SK-N-SH (cell line): ENCODE results near the gene BEGAIN. TPM values are rescaled to one million over a fixed set of nuclear protein-coding genes. Genes with fewer than 3 reads are reported as not detected.

Experiments used
- CTCF ChIA-PET: fragments of 300-600, 350-600 bp; formaldehyde crosslinking; extraction: SDS; loops from one replicate; lab custom pipeline; 2021; lab: Yijun Ruan, JAX
- POLR2A ChIA-PET: fragments of 350-600 bp; sonication (Branson Sonifier 250); formaldehyde crosslinking; extraction: SDS; loops from one replicate; lab custom pipeline; 2020; ENCODE audit warnings: antibody characterized with exemption, inconsistent platforms; lab: Yijun Ruan, JAX
- DNase-seq: peaks from one replicate; pipeline ENCODE4 v3.0.0; 2012
- H2AFZ ChIP-seq: fragments of 200-600 bp; sonication (generic); 2 replicates; pipeline ENCODE4 v1.8.1; 2016; ENCODE audit warnings: antibody characterized with exemption, mild to moderate bottlenecking, low read depth
- H3F3A ChIP-seq: fragments of 200-600 bp; sonication (generic); replicated peaks from 2 replicates; pipeline ENCODE3; 2016; ENCODE audit warnings: antibody characterized with exemption, mild to moderate bottlenecking; ENCODE audit not compliant: insufficient read depth
- H3K27ac ChIP-seq, 2 experiments: fragments of 200-500 bp in 1 of 2; fragments of 200-600 bp in 1 of 2; sonication (Bioruptor generic) in 1 of 2; sonication (generic), shearing (Covaris generic) in 1 of 2; 2 replicates each; pipeline versions ENCODE4 v1.5.1 to v1.6.1; 2014 to 2016; ENCODE audit warnings: low read depth in 2 of 2, inconsistent platforms in 1 of 2, low read length in 1 of 2, mild to moderate bottlenecking in 1 of 2, mixed read lengths in 1 of 2
- H3K27me3 ChIP-seq: fragments of 200-600 bp; sonication (generic), shearing (Covaris generic); 2 replicates; pipeline ENCODE4 v1.6.1; 2016; ENCODE audit warnings: mixed run types; ENCODE audit not compliant: insufficient read depth
- H3K36me3 ChIP-seq, 2 experiments: fragments of 200-500 bp in 1 of 2; fragments of 200-600 bp in 1 of 2; sonication (Bioruptor generic) in 1 of 2; sonication (generic) in 1 of 2; replicated peaks in 1 of 2; 2 replicates each; pipeline versions ENCODE3 to v1.5.1; 2014 to 2016; ENCODE audit warnings: low read length in 1 of 2, mild to moderate bottlenecking in 1 of 2; ENCODE audit not compliant: insufficient read depth in 2 of 2, control insufficient read depth in 1 of 2
- H3K4me1 ChIP-seq, 2 experiments: fragments of 200-500 bp in 1 of 2; fragments of 200-600 bp in 1 of 2; sonication (Bioruptor generic) in 1 of 2; sonication (generic), shearing (Covaris generic) in 1 of 2; 2 replicates each; pipeline versions ENCODE4 v1.5.1 to v1.6.1; 2014 to 2016; ENCODE audit warnings: low read depth in 1 of 2, low read length in 1 of 2, mixed run types in 1 of 2; ENCODE audit not compliant: insufficient read depth in 2 of 2, control insufficient read depth in 1 of 2
- H3K4me2 ChIP-seq: fragments of 200-600 bp; sonication (generic), shearing (Covaris generic); 2 replicates; pipeline ENCODE4 v1.6.1; 2017; ENCODE audit warnings: mixed run types
- H3K4me3 ChIP-seq, 2 experiments: fragments of 200-500 bp in 1 of 2; fragments of 200-600 bp in 1 of 2; sonication (Bioruptor generic) in 1 of 2; sonication (generic), shearing (Covaris generic) in 1 of 2; 2 replicates each; pipeline versions ENCODE4 v1.5.1 to v1.8.1; 2014 to 2016; ENCODE audit warnings: low read depth in 2 of 2, inconsistent platforms in 1 of 2, low read length in 1 of 2, mild to moderate bottlenecking in 1 of 2, mixed read lengths in 1 of 2, moderate library complexity in 1 of 2
- H3K79me2 ChIP-seq: fragments of 200-600 bp; sonication (generic); 2 replicates; pipeline ENCODE4 v1.8.1; 2017; ENCODE audit warnings: mild to moderate bottlenecking; ENCODE audit not compliant: insufficient read depth
- H3K9ac ChIP-seq: fragments of 200-600 bp; sonication (generic); 2 replicates; pipeline ENCODE4 v1.6.1; 2017; ENCODE audit warnings: mixed run types
- H3K9me2 ChIP-seq: fragments of 200-600 bp; sonication (generic); 2 replicates; pipeline ENCODE4 v1.6.1; 2017; ENCODE audit warnings: mixed run types
- H3K9me3 ChIP-seq: fragments of 200-600 bp; sonication (generic); 2 replicates; pipeline ENCODE4 v1.6.1; 2017; ENCODE audit warnings: mixed run types, mild to moderate bottlenecking, moderate library complexity
- H4K20me1 ChIP-seq: fragments of 200-600 bp; sonication (generic); 2 replicates; pipeline ENCODE4 v1.6.1; 2017; ENCODE audit warnings: mild to moderate bottlenecking, mixed run types; ENCODE audit not compliant: insufficient read depth
- JUND ChIP-seq: IDR thresholded peaks from 2 replicates; pipeline ENCODE4 v1.4.0; 2012
- MXI1 ChIP-seq: IDR thresholded peaks from 2 replicates; pipeline ENCODE4 v1.6.1; 2012; ENCODE audit warnings: mild to moderate bottlenecking, low read depth, low read length, improper control_type of control experiment
- RXRA ChIP-seq: IDR thresholded peaks from 2 replicates; pipeline ENCODE4 v1.4.0; 2012; ENCODE audit warnings: low read depth, mild to moderate bottlenecking, borderline replicate concordance
- SMC3 ChIP-seq: IDR thresholded peaks from 2 replicates; pipeline ENCODE4 v1.6.1; 2012; ENCODE audit warnings: low read depth, low read length, improper control_type of control experiment
- USF1 ChIP-seq: IDR thresholded peaks from 2 replicates; pipeline ENCODE4 v1.4.0; 2012; ENCODE audit warnings: low read depth, borderline replicate concordance
- YY1 ChIP-seq: IDR thresholded peaks from 2 replicates; pipeline ENCODE4 v1.4.0; 2012; ENCODE audit warnings: low read depth, mild to moderate bottlenecking
- WGBS: methylation state at CpG from one replicate; pipeline ENCODE4 v1.1.6; 2017; ENCODE audit warnings: low lambda C conversion rate; 5-methylcytosine and 5-hydroxymethylcytosine counted together
- polyA plus RNA-seq, 3 experiments: library from polyadenylated mRNA; depleted of rRNA; stranded (reverse); fragments of >200 nt; gene quantifications; 2 replicates each; pipeline ENCODE4 v1.2.3, GENCODE V29; 2012
- TF ChIP-seq, protein P1 (sequence below): fragments of 200-600 bp; sonication (generic); IDR thresholded peaks from 2 replicates; pipeline ENCODE4 v1.6.1; 2017; ENCODE audit warnings: antibody characterized with exemption, mild to moderate bottlenecking, moderate library complexity
- TF ChIP-seq, protein P2 (sequence below): IDR thresholded peaks from 2 replicates; pipeline ENCODE4 v1.4.0; 2012; ENCODE audit warnings: low read depth
- TF ChIP-seq, protein P3 (sequence below): IDR thresholded peaks from 2 replicates; pipeline ENCODE4 v1.4.0; 2012; ENCODE audit warnings: low read depth, borderline replicate concordance

The BEGAIN gene
- polyA plus RNA-seq, 1 of the 3 experiments (the other 2 are of a cell fraction): 4.2 TPM

GRCh38 chr14:100539766-100540140 lies 47.5 kb downstream of the BEGAIN start:
- ChIA-PET POLR2A (interaction anchor here (12.0 kb wide), 1 partner anchor 99 kb away, joined by 91 read pairs; no protein-coding TSS in a partner anchor), CTCF (interaction anchor here (0.6 to 11.4 kb wide), 19 partner anchors 8 to 1126 kb away, joined by 3 to 82 read pairs (median 4); no protein-coding TSS in a partner anchor)
- TF ChIP-seq SMC3 (no peak), MXI1 (no peak), YY1 (no peak)
- Histone ChIP-seq H3F3A (no peaks in the 10 kb centered on the region), H3K79me2 (no peaks in the 10 kb centered on the region), H3K4me2 (no peak overlapping the region), H3K36me3 (peaks cover 0 to 9% of the 10 kb centered on the region in 2 experiments), H3K9ac (no peak overlapping the region), H2AFZ (no peak overlapping the region), H4K20me1 (no peaks in the 10 kb centered on the region), H3K27ac (peak overlapping the region in 1 of 2 experiments; percentile 16; a peak in 1 of 4 replicates), H3K9me2 (no peaks in the 10 kb centered on the region), H3K27me3 (no peaks in the 10 kb centered on the region), H3K4me1 (peaks cover 0 to 52% of the 10 kb centered on the region in 2 experiments; a peak in 1 of 4 replicates), H3K9me3 (no peaks in the 10 kb centered on the region), H3K4me3 (no peak overlapping the region)
- WGBS: 89% methylated on average over 10 of the region's 13 CpGs
- DNase-seq: no peak

DNA sequence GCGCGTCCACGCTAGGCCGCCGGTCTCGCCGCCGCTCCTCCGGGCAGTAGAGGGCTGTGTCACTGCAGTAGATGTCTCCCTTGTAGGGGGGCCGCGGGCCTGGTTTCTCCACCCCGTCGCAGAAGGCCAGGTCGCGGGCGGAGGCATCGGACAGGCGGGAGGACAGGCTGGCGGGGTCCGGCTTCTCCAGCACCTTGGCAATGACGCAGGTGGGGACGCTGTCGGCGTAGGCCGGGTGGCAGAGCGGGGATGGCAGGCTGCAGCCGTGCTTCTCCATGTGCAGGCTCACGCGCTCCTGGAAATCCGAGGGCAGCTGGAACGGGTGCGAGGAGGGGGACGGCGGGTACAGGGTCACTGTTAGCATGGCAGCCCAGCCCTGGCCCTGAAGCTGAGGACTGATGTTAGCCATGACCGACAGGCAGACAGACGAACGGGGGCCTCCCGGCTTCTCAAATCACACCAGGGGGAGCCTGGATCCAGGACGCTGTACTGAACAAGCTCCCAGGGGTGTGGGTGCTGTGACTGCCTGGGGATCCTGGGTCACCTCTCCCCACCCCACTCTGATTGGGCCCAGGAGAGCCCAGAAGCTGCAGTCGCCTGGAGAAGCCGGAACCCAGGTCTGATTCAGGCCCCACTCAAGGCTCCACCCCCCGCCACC lies 48.1 kb downstream of the BEGAIN start:
- Histone ChIP-seq H3K79me2 (no peaks in the 10 kb centered on the region), H3K4me1 (peaks cover 0 to 57% of the 10 kb centered on the region in 2 experiments; a peak in 1 of 4 replicates), H3K4me3 (no peak overlapping the region), H3K9me2 (no peaks in the 10 kb centered on the region), H4K20me1 (no peaks in the 10 kb centered on the region), H3K9me3 (no peaks in the 10 kb centered on the region), H3K4me2 (no peak overlapping the region), H3F3A (no peaks in the 10 kb centered on the region), H3K27ac (peak overlapping the region in 1 of 2 experiments; percentile 34; a peak in 1 of 4 replicates), H3K9ac (no peak overlapping the region), H3K27me3 (no peaks in the 10 kb centered on the region), H2AFZ (no peak overlapping the region)
- POLR2A ChIA-PET: interaction anchor here (12.0 kb wide), 1 partner anchor 98 kb away, joined by 91 read pairs; no protein-coding TSS in a partner anchor
- WGBS: 96% methylated on average over 39 of the region's 42 CpGs
- CTCF ChIA-PET: interaction anchor here (1.3 to 11.4 kb wide), 5 partner anchors 96 to 155 kb away, joined by 5 to 82 read pairs (median 10); no protein-coding TSS in a partner anchor
- TF ChIP-seq RXRA (no peak), SMC3 (no peak), USF1 (no peak), JUND (no peak)
- TF ChIP-seq, protein P1, sequence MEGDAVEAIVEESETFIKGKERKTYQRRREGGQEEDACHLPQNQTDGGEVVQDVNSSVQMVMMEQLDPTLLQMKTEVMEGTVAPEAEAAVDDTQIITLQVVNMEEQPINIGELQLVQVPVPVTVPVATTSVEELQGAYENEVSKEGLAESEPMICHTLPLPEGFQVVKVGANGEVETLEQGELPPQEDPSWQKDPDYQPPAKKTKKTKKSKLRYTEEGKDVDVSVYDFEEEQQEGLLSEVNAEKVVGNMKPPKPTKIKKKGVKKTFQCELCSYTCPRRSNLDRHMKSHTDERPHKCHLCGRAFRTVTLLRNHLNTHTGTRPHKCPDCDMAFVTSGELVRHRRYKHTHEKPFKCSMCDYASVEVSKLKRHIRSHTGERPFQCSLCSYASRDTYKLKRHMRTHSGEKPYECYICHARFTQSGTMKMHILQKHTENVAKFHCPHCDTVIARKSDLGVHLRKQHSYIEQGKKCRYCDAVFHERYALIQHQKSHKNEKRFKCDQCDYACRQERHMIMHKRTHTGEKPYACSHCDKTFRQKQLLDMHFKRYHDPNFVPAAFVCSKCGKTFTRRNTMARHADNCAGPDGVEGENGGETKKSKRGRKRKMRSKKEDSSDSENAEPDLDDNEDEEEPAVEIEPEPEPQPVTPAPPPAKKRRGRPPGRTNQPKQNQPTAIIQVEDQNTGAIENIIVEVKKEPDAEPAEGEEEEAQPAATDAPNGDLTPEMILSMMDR: no peak
- TF ChIP-seq, protein P2, sequence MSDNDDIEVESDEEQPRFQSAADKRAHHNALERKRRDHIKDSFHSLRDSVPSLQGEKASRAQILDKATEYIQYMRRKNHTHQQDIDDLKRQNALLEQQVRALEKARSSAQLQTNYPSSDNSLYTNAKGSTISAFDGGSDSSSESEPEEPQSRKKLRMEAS: no peak
- TF ChIP-seq, protein P3, sequence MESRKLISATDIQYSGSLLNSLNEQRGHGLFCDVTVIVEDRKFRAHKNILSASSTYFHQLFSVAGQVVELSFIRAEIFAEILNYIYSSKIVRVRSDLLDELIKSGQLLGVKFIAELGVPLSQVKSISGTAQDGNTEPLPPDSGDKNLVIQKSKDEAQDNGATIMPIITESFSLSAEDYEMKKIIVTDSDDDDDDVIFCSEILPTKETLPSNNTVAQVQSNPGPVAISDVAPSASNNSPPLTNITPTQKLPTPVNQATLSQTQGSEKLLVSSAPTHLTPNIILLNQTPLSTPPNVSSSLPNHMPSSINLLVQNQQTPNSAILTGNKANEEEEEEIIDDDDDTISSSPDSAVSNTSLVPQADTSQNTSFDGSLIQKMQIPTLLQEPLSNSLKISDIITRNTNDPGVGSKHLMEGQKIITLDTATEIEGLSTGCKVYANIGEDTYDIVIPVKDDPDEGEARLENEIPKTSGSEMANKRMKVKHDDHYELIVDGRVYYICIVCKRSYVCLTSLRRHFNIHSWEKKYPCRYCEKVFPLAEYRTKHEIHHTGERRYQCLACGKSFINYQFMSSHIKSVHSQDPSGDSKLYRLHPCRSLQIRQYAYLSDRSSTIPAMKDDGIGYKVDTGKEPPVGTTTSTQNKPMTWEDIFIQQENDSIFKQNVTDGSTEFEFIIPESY: no peak
- TF ChIP-seq, all 33 proteins: peak for 0
- peak; percentile 47 for DNase-seq
- H3K36me3 ChIP-seq: peaks cover 0 to 7% of the 10 kb centered on the region in 2 experiments
